OCI-LY1 (cell line): Measurements from ENCODE around the gene RCN1.

Experiments used
- EZH2 ChIP-seq: fragments of 200-600 bp; sonication (generic), shearing (Covaris generic); IDR thresholded peaks from 2 replicates; pipeline ENCODE4 v1.8.0; 2017; ENCODE audit warnings: borderline replicate concordance, mixed run types, mild to moderate bottlenecking, antibody characterized with exemption, low read length, moderate library complexity, mixed read lengths
- TF ChIP-seq, protein P1 (sequence below): fragments of 200-600 bp; sonication (generic), shearing (Covaris generic); IDR thresholded peaks from 2 replicates; pipeline ENCODE4 v1.5.1; 2017; ENCODE audit warnings: mild to moderate bottlenecking, antibody characterized with exemption, low read length, moderate library complexity, mixed read lengths

DNA sequence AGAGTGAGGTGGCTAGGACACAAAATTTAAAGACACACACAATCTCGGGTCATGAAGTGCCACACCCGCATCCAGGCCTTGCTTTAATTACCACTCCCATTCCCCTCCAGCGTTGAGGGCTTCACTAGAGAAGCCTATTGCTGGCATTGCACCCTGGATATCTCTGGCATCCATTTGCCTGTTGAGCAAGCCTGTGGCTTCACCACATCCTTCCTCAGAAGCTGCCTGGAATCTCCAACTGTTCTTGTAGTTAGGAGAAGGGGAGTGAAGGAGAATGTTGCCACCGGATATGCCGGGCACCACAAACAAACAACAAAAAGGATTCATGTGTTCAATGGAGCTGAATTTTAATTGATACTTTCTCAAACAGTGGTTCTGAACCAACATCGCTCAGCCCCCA lies 34.4 kb upstream of the RCN1 start:
- TF ChIP-seq, protein P1, sequence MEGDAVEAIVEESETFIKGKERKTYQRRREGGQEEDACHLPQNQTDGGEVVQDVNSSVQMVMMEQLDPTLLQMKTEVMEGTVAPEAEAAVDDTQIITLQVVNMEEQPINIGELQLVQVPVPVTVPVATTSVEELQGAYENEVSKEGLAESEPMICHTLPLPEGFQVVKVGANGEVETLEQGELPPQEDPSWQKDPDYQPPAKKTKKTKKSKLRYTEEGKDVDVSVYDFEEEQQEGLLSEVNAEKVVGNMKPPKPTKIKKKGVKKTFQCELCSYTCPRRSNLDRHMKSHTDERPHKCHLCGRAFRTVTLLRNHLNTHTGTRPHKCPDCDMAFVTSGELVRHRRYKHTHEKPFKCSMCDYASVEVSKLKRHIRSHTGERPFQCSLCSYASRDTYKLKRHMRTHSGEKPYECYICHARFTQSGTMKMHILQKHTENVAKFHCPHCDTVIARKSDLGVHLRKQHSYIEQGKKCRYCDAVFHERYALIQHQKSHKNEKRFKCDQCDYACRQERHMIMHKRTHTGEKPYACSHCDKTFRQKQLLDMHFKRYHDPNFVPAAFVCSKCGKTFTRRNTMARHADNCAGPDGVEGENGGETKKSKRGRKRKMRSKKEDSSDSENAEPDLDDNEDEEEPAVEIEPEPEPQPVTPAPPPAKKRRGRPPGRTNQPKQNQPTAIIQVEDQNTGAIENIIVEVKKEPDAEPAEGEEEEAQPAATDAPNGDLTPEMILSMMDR: no peak
- no peak for TF ChIP-seq EZH2
